Measurements from ENCODE around the gene TMPRSS9. TPM values are rescaled to one million over a fixed set of nuclear protein-coding genes. Genes with fewer than 3 reads are reported as not detected.

TMPRSS9 gene
- total and polyA plus RNA-seq, 10 donors: 0.70 to 4.3 (median 2.7) TPM

GRCh38 chr19:2355168-2356035 lies 4.7 kb upstream of the TMPRSS9 start:
- DNase-seq: no peak
- H3K27ac ChIP-seq: no peak overlapping the region
- intact Hi-C loops (cut with DNase I; ENCODE audit: low total_unique reads): no loop called here

GRCh38 chr19:2356036-2356646 lies 3.9 kb upstream of the TMPRSS9 start:
- intact Hi-C loops (cut with DNase I; ENCODE audit: low total_unique reads): no loop called here

More at GRCh38 chr19:2355168-2356035, 4.7 kb upstream of the TMPRSS9 start:
- 85 to 89% (median 87%) methylated on average over 24 of the region's 24 CpGs for WGBS, 5 donors
- Histone ChIP-seq H3K9me3 (no peaks in the 10 kb centered on the region), H3K36me3 (peaks cover 0 to 49% (median 30%) of the 10 kb centered on the region in 6 donors), H3K27me3 (replicated peaks in 1 of 7) (peaks cover 0 to 8% (median 6%) of the 10 kb centered on the region in 7 donors), H3K4me3 (no peak overlapping the region), H3K4me1 (peaks cover 0 to 5% (median 0%) of the 10 kb centered on the region in 6 donors)
- TF ChIP-seq POLR2A (IDR thresholded peaks at IDR 0.05) (no peak), POLR2AphosphoS5 (IDR thresholded peaks at IDR 0.05) (no peak), CTCF (IDR thresholded peaks at IDR 0.05 in 8 of 11, conservative IDR thresholded peaks at IDR 0.05 in 3 of 11) (no peak)

GRCh38 chr19:2357279-2358206 lies 2.5 kb upstream of the TMPRSS9 start:
- intact Hi-C loops (cut with DNase I; ENCODE audit: low total_unique reads): no loop called here
- H3K27me3 ChIP-seq (replicated peaks in 1 of 7): peaks cover 0 to 30% (median 14%) of the 10 kb centered on the region in 7 donors
- no peak overlapping the region for H3K27ac ChIP-seq
- H3K4me1 ChIP-seq: peaks cover 0 to 16% (median 0%) of the 10 kb centered on the region in 6 donors
- H3K4me3 ChIP-seq: no peak overlapping the region
- 94 to 99% (median 97%) methylated on average over 3 of the region's 3 CpGs for WGBS, 5 donors
- H3K9me3 ChIP-seq: no peaks in the 10 kb centered on the region
- H3K36me3 ChIP-seq: peaks cover 0 to 28% (median 21%) of the 10 kb centered on the region in 6 donors
- DNase-seq: no peak
- TF ChIP-seq POLR2A (IDR thresholded peaks at IDR 0.05) (no peak), POLR2AphosphoS5 (IDR thresholded peaks at IDR 0.05) (no peak), CTCF (IDR thresholded peaks at IDR 0.05 in 8 of 11, conservative IDR thresholded peaks at IDR 0.05 in 3 of 11) (no peak)

More at GRCh38 chr19:2356036-2356646, 3.9 kb upstream of the TMPRSS9 start:
- 80 to 91% (median 86%) methylated on average over 18 to 21 of the region's 21 CpGs for WGBS, 5 donors
- Histone ChIP-seq H3K4me1 (peaks cover 0 to 9% (median 0%) of the 10 kb centered on the region in 6 donors), H3K9me3 (no peaks in the 10 kb centered on the region), H3K36me3 (peaks cover 0 to 42% (median 24%) of the 10 kb centered on the region in 6 donors), H3K27me3 (replicated peaks in 1 of 7) (peaks cover 0 to 16% (median 6%) of the 10 kb centered on the region in 7 donors), H3K4me3 (no peak overlapping the region), H3K27ac (no peak overlapping the region)
- TF ChIP-seq POLR2A (IDR thresholded peaks at IDR 0.05): no peak
- TF ChIP-seq POLR2AphosphoS5 (IDR thresholded peaks at IDR 0.05): peak in 1 of 3 donors; percentile 49
- DNase-seq: no peak

GRCh38 chr19:2358548-2359173 lies 1.4 kb upstream of the TMPRSS9 start:
- Histone ChIP-seq H3K9me3 (no peaks in the 10 kb centered on the region), H3K36me3 (peaks cover 0 to 17% (median 10%) of the 10 kb centered on the region in 6 donors), H3K4me3 (no peak overlapping the region), H3K4me1 (peaks cover 0 to 16% (median 0%) of the 10 kb centered on the region in 6 donors), H3K27me3 (replicated peaks in 1 of 7) (peaks cover 0 to 41% (median 24%) of the 10 kb centered on the region in 7 donors), H3K27ac (no peak overlapping the region)
- intact Hi-C loops (cut with DNase I; ENCODE audit: low total_unique reads): no loop called here
- no peak for DNase-seq
- TF ChIP-seq POLR2A (IDR thresholded peaks at IDR 0.05): no peak
- peak in 1 of 3 donors; percentile 51 for TF ChIP-seq POLR2AphosphoS5 (IDR thresholded peaks at IDR 0.05)
- TF ChIP-seq CTCF (IDR thresholded peaks at IDR 0.05 in 8 of 11, conservative IDR thresholded peaks at IDR 0.05 in 3 of 11): no peak
- WGBS, 5 donors: 83 to 90% (median 85%) methylated on average over 28 of the region's 28 CpGs
